Thyroid gland (tissue), 4 donors: ENCODE measurements around the gene ME3. TPM values are rescaled to one million over a fixed set of nuclear protein-coding genes. Genes with fewer than 3 reads are reported as not detected.

Experiments used
- DNase-seq, 2 donors: peaks; one replicate each; pipeline ENCODE4 v3.0.0-alpha.2; 2019
- H3K27ac ChIP-seq, 3 donors: fragments of 200-600 bp; sonication (generic); 1 replicate in 2 of 3; 2 replicates in 1 of 3; pipeline ENCODE4 v1.5.1; 2016 to 2019; ENCODE audit warnings: mild to moderate bottlenecking in 1 of 3, moderate library complexity in 1 of 3
- H3K27me3 ChIP-seq: fragments of 200-600 bp; sonication (generic); one replicate; pipeline ENCODE4 v1.5.1; 2019
- H3K36me3 ChIP-seq, 2 donors: fragments of 200-600 bp; sonication (generic); one replicate each; pipeline ENCODE4 v1.5.1; 2016 to 2019
- H3K4me1 ChIP-seq, 2 donors: fragments of 200-600 bp; sonication (generic); one replicate each; pipeline ENCODE4 v1.5.1; 2017 to 2019
- H3K4me3 ChIP-seq, 3 donors: fragments of 200-600 bp; sonication (generic); replicated peaks in 1 of 3; 1 replicate in 2 of 3; 2 replicates in 1 of 3; pipeline ENCODE4 v1.5.1; 2016; ENCODE audit warnings: mild to moderate bottlenecking in 1 of 3
- H3K9me3 ChIP-seq: fragments of 200-600 bp; sonication (generic); one replicate; pipeline ENCODE4 v1.5.1; 2017
- CTCF ChIP-seq, 6 experiments: fragments of 200-600 bp in 3 of 6; fragments of 450-650 bp in 3 of 6; sonication (generic) in 3 of 6; IDR thresholded peaks; one replicate each; pipeline ENCODE4 v1.5.1; 2016 to 2019; ENCODE audit warnings: antibody characterized with exemption in 6 of 6, mild to moderate bottlenecking in 2 of 6, inconsistent platforms in 1 of 6, moderate library complexity in 1 of 6
- POLR2A ChIP-seq, 2 donors: fragments of 450-650 bp; IDR thresholded peaks; one replicate each; pipeline ENCODE4 v1.6.1; 2017; ENCODE audit warnings: antibody characterized with exemption in 2 of 2, mild to moderate bottlenecking in 2 of 2, moderate library complexity in 1 of 2
- WGBS, 2 donors: methylation state at CpG; one replicate each; pipeline ENCODE4 v1.1.5; 2017; 5-methylcytosine and 5-hydroxymethylcytosine counted together
- intact Hi-C: fragments of 100-400 bp; cut with DNase I; formaldehyde crosslinking; loops from one replicate; pipeline ENCODE4 v1.15.1; 2023
- total RNA-seq, 4 donors: library from RNA; depleted of rRNA; stranded (reverse); fragments of >200 nt; gene quantifications; one replicate each; pipeline ENCODE4 v1.2.3, GENCODE V29; 2016

ME3 gene
- total RNA-seq, 4 donors from 2014 or later, result 29.1 to 53.5 (median 37.1) TPM

- no peak for DNase-seq
- no peak for TF ChIP-seq POLR2A (IDR thresholded peaks at IDR 0.05)
- TF ChIP-seq CTCF (IDR thresholded peaks at IDR 0.05), result no peak
- Histone ChIP-seq H3K9me3 (no peaks in the 10 kb centered on the region), H3K27ac (no peak overlapping the region), H3K36me3 (no peaks in the 10 kb centered on the region), H3K27me3 (no peaks in the 10 kb centered on the region), H3K4me3 (no peak overlapping the region), H3K4me1 (no peaks in the 10 kb centered on the region)
- intact Hi-C loops, result no loop called here
- WGBS, 2 donors, result 82 to 83% methylated on average over 4 of the region's 4 CpGs
Measured at GRCh38 chr11:86702220-86702983, 30.0 kb upstream of the ME3 start.

GRCh38 chr11:86699040-86699791, 26.8 kb upstream of the ME3 start:
- H3K4me1 ChIP-seq, result peaks cover 0 to 11% of the 10 kb centered on the region in 2 donors
- H3K27me3 ChIP-seq, result no peaks in the 10 kb centered on the region
- H3K9me3 ChIP-seq, result no peaks in the 10 kb centered on the region
- TF ChIP-seq CTCF (IDR thresholded peaks at IDR 0.05) (no peak), POLR2A (IDR thresholded peaks at IDR 0.05) (no peak)
- DNase-seq, result no peak
- H3K36me3 ChIP-seq, result no peaks in the 10 kb centered on the region
- 93 to 95% methylated on average over 1 of the region's 1 CpG for WGBS, 2 donors
- no peak overlapping the region for H3K27ac ChIP-seq
- H3K4me3 ChIP-seq, result no peak overlapping the region
- intact Hi-C loops, result no loop called here

GRCh38 chr11:86698639-86699038, 26.2 kb upstream of the ME3 start:
- Histone ChIP-seq H3K4me1 (peaks cover 0 to 11% of the 10 kb centered on the region in 2 donors), H3K9me3 (no peaks in the 10 kb centered on the region), H3K36me3 (no peaks in the 10 kb centered on the region), H3K4me3 (no peak overlapping the region), H3K27me3 (no peaks in the 10 kb centered on the region), H3K27ac (no peak overlapping the region)
- no peak for DNase-seq
- no peak for TF ChIP-seq POLR2A (IDR thresholded peaks at IDR 0.05)
- TF ChIP-seq CTCF (IDR thresholded peaks at IDR 0.05), result no peak
- 87 to 95% methylated on average over 1 of the region's 1 CpG for WGBS, 2 donors
- intact Hi-C loops, result no loop called here

DNA sequence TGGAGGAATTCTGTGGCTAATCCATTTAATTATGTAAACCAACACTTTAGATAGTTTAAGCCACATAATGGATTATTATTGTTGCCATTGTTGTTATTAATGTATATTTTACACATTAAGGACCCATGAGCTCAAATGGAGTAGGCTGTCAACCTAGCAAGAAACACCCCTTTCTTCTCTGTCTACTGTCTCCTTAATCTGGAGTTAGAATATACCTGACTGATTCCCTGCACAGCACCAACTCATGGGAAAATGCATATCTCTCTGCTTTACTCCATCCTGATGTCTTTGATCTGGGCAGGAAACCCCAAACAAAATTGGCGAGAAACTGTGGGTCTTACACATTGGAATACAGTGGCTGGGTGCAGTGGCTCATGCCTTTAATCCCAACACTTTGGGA, 24.0 kb upstream of the ME3 start:
- WGBS, 2 donors, result 85 to 91% methylated on average over 1 of the region's 1 CpG
- no peaks in the 10 kb centered on the region for H3K36me3 ChIP-seq
- no peak overlapping the region for H3K27ac ChIP-seq
- peaks cover 0 to 11% of the 10 kb centered on the region in 2 donors for H3K4me1 ChIP-seq
- no peaks in the 10 kb centered on the region for H3K9me3 ChIP-seq
- intact Hi-C loops, result no loop called here
- H3K4me3 ChIP-seq, result no peak overlapping the region
- no peak for DNase-seq
- no peak for TF ChIP-seq CTCF (IDR thresholded peaks at IDR 0.05)
- no peak for TF ChIP-seq POLR2A (IDR thresholded peaks at IDR 0.05)
- no peaks in the 10 kb centered on the region for H3K27me3 ChIP-seq

- intact Hi-C loops, result no loop called here
- no peaks in the 10 kb centered on the region for H3K9me3 ChIP-seq
- no peak overlapping the region for H3K4me3 ChIP-seq
- no peaks in the 10 kb centered on the region for H3K27me3 ChIP-seq
- TF ChIP-seq CTCF (IDR thresholded peaks at IDR 0.05), result no peak
- TF ChIP-seq POLR2A (IDR thresholded peaks at IDR 0.05), result no peak
- no peak for DNase-seq
- peaks cover 0 to 11% of the 10 kb centered on the region in 2 donors for H3K4me1 ChIP-seq
- H3K27ac ChIP-seq, result no peak overlapping the region
- WGBS, 2 donors, result 81 to 88% methylated on average over 1 of the region's 1 CpG
- no peaks in the 10 kb centered on the region for H3K36me3 ChIP-seq
Measured at GRCh38 chr11:86696004-86696403, 23.6 kb upstream of the ME3 start.
